HL-60 (cell line): ENCODE data around the gene UTF1.

Experiments
- DNase-seq, 2 experiments: peaks; one replicate each; pipeline ENCODE4 v3.0.0-alpha.2; 2010 to 2020; ENCODE audit warnings: low read depth in 1 of 2, low spot score in 1 of 2
- H3K27ac ChIP-seq: fragments of 250-450 bp; sonication (Bioruptor Pico); replicated peaks from 2 replicates; pipeline ENCODE4 v1.5.1; 2020; ENCODE audit warnings: mild to moderate bottlenecking, moderate library complexity
- H3K27me3 ChIP-seq: fragments of 250-450 bp; sonication (Bioruptor Pico); 2 replicates; pipeline ENCODE4 v1.5.1; 2021; ENCODE audit warnings: mild to moderate bottlenecking, moderate library complexity; ENCODE audit not compliant: insufficient read depth, poor library complexity, severe bottlenecking
- H3K4me3 ChIP-seq: replicated peaks from 2 replicates; pipeline ENCODE4 v1.5.1; 2011; ENCODE audit warnings: mild to moderate bottlenecking, control low read depth, low read length; ENCODE audit not compliant: insufficient read depth
- CTCF ChIP-seq: IDR thresholded peaks from one replicate; pipeline ENCODE4 v1.5.1; 2011; ENCODE audit warnings: low read length, control low read depth, inconsistent platforms; ENCODE audit not compliant: insufficient read depth
- GABPA ChIP-seq: IDR thresholded peaks from 2 replicates; pipeline ENCODE4 v1.6.1; 2012; ENCODE audit warnings: low read depth
- POLR2AphosphoS5 ChIP-seq: IDR thresholded peaks from 2 replicates; pipeline ENCODE4 v1.6.1; 2012; ENCODE audit warnings: low read depth
- SPI1 ChIP-seq: IDR thresholded peaks from 2 replicates; pipeline ENCODE4 v1.6.1; 2012; ENCODE audit warnings: low read depth, mild to moderate bottlenecking, borderline replicate concordance
- TF ChIP-seq, protein P1 (sequence below): IDR thresholded peaks from 2 replicates; pipeline ENCODE4 v1.6.1; 2012; ENCODE audit warnings: low read depth; ENCODE audit not compliant: insufficient replicate concordance

The UTF1 gene

DNA sequence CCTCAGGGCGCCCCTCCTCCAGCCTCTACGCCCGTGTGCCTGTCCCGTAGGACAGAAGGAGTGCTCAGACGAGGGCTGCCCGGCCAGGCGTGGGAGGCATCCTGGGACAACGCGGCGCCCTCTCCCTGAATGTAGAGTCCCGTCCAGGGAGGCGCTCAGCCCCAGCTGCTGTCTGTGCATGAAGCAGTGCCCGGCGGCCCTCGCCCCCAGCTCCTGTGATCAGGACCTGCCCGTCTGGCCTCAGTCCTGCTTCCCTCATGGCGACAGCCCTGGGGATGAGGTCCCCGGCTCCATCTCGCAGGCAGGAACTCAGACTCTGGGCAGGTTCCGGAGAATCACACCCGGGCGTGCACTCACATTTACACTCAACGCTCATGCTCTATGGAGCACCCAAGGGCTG is 24.9 kb upstream of the UTF1 start:
- TF ChIP-seq GABPA = no peak
- TF ChIP-seq, protein P1, sequence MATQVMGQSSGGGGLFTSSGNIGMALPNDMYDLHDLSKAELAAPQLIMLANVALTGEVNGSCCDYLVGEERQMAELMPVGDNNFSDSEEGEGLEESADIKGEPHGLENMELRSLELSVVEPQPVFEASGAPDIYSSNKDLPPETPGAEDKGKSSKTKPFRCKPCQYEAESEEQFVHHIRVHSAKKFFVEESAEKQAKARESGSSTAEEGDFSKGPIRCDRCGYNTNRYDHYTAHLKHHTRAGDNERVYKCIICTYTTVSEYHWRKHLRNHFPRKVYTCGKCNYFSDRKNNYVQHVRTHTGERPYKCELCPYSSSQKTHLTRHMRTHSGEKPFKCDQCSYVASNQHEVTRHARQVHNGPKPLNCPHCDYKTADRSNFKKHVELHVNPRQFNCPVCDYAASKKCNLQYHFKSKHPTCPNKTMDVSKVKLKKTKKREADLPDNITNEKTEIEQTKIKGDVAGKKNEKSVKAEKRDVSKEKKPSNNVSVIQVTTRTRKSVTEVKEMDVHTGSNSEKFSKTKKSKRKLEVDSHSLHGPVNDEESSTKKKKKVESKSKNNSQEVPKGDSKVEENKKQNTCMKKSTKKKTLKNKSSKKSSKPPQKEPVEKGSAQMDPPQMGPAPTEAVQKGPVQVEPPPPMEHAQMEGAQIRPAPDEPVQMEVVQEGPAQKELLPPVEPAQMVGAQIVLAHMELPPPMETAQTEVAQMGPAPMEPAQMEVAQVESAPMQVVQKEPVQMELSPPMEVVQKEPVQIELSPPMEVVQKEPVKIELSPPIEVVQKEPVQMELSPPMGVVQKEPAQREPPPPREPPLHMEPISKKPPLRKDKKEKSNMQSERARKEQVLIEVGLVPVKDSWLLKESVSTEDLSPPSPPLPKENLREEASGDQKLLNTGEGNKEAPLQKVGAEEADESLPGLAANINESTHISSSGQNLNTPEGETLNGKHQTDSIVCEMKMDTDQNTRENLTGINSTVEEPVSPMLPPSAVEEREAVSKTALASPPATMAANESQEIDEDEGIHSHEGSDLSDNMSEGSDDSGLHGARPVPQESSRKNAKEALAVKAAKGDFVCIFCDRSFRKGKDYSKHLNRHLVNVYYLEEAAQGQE = no peak
- TF ChIP-seq SPI1 = no peak
- TF ChIP-seq CTCF = no peak
- TF ChIP-seq POLR2AphosphoS5 = no peak
- no peak for DNase-seq
- H3K4me3 ChIP-seq = no peak overlapping the region
- H3K27me3 ChIP-seq = no peaks in the 10 kb centered on the region
- H3K27ac ChIP-seq = no peak overlapping the region

- TF ChIP-seq POLR2AphosphoS5 (no peak), GABPA (no peak), SPI1 (no peak), CTCF (no peak)
- TF ChIP-seq, protein P1 = no peak
- no peaks in the 10 kb centered on the region for H3K27me3 ChIP-seq
These were observed 23.5 kb upstream of the UTF1 start for GRCh38 chr10:133206356-133207040.

DNA sequence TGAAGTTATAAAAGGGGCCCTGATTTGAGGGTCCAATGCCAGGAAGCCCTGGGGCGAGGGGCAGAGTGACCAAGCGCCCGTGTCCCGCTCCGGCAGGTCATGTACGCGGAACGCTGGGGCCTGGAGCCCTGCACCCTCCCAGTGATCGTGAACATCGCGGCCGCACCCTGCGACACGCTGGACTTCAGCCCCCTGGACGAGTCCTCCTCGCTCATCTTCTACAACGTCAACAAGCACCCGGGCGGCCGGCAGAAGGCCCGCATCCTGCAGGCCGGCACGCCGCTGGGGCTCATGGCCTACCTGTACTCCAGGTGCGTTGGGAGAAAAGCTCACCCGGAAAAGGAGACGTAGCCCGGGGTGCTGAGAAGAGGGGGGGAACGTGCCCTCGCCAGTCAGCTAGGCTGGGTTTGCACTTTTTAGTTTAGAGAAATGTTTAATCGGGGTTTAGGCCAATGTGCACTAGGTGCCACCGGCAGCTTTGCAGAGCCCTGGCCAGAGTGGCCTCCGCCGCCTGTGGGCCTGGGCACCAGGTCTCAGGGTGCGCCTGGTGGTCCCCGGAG is 22.9 kb upstream of the UTF1 start:
- no peak overlapping the region for H3K27ac ChIP-seq

More at GRCh38 chr10:133206356-133207040, 23.5 kb upstream of the UTF1 start:
- no peak overlapping the region for H3K27ac ChIP-seq
- no peak overlapping the region for H3K4me3 ChIP-seq
- DNase-seq = no peak

More for the DNA sequence above, 22.9 kb upstream of the UTF1 start:
- H3K27me3 ChIP-seq = no peaks in the 10 kb centered on the region
- no peak overlapping the region for H3K4me3 ChIP-seq
- TF ChIP-seq GABPA (no peak), CTCF (no peak), POLR2AphosphoS5 (no peak), SPI1 (no peak)
- TF ChIP-seq, protein P1 = no peak
- no peak for DNase-seq
